ENCODE data around the gene ESYT2.
"Not testable (repeated sequence)": the region's sequence is repeated elsewhere in the genome, so short reads cannot be mapped to it uniquely, and the experiment has no call there.

Gene ESYT2, protein sequence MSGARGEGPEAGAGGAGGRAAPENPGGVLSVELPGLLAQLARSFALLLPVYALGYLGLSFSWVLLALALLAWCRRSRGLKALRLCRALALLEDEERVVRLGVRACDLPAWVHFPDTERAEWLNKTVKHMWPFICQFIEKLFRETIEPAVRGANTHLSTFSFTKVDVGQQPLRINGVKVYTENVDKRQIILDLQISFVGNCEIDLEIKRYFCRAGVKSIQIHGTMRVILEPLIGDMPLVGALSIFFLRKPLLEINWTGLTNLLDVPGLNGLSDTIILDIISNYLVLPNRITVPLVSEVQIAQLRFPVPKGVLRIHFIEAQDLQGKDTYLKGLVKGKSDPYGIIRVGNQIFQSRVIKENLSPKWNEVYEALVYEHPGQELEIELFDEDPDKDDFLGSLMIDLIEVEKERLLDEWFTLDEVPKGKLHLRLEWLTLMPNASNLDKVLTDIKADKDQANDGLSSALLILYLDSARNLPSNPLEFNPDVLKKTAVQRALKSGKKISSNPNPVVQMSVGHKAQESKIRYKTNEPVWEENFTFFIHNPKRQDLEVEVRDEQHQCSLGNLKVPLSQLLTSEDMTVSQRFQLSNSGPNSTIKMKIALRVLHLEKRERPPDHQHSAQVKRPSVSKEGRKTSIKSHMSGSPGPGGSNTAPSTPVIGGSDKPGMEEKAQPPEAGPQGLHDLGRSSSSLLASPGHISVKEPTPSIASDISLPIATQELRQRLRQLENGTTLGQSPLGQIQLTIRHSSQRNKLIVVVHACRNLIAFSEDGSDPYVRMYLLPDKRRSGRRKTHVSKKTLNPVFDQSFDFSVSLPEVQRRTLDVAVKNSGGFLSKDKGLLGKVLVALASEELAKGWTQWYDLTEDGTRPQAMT

DNA sequence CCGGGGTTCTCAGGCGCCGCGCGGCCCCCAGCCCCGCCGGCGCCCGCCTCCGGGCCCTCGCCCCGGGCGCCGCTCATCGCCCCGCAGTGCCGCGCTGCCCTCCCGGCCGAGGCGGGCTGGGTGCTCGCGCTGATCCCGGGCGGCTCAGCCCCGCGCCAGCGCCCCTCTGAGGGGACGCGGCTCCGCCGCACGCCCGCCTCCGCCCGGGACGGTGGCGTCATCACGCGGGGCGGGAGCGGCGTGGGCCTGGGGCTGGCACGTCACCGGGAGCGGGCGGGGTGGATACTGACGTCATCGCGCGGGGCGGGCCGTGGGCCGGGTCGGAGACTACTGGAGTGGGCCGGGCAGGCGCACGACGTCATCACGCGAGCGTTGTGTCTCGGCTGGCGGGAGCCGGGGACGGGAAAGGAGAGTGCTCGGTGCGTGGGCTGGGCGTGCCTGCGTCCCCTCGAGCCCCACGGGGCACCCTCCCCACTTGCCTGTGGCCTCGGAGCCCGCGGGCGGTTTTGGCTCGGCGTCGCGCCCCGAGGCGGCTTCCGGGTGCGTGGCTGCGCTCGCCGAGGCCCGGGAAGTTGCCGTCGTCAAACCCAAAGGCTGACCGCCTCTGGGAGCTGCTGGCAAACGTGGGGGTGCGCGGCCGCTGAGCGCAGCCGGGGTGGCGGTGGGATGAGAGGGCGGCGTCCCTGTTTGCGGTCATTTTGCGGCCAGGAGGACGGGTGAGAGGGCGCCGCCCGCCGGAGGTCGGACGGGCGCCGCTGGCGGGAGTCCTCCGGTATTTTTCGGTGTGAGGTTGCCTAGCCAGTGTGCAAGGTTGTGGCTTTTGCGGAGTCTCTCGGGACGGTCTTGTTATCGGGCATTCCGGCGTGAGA, at the start of gene ESYT2:
Gene ESYT2, minus strand, starts transcription at position 168 of the 869 bp plus-strand sequence. Its CDS starts 91 bp downstream, at position 77.
- peak; percentile 95 for DNase-seq (ENCODE audit: low read depth)

DNA sequence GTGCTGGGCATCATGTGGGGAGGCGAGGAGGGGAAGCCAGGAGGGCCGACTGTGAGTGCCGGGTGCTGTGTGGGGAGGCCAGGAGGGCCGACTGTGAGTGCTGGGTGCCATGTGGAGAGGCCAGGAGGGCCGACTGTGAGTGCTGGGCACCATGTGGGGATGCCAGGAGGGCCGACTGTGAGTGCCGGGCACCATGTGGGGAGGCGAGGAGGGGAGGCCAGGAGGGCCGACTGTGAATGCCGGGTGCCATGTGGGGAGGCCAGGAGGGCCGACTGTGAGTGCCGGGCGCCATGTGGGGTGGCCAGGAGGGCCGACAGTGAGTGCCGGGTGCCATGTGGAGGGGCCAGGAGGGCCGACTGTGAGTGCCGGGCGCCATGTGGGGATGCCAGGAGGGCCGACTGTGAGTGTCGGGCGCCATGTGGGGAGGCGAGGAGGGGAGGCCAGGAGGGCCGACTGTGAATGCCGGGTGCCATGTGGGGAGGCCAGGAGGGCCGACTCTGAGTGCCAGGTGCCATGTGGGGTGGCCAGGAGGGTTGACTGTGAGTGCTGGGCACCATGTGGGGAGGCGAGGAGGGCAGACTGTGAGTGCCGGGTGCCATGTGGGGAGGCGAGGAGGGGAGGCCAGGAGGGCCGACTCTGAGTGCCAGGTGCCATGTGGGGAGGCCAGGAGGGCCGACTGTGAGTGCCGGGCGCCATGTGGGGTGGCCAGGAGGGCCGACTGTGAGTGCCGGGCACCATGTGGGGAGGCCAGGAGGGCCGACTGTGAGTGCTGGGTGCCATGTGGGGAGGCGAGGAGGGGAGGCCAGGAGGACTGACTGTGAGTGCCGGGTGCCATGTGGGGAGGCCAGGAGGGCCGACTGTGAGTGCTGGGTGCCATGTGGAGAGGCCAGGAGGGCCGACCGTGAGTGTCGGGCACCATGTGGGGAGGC, 49.1 kb upstream of the ESYT2 start:
- not testable (repeated sequence) for DNase-seq (ENCODE audit: low read depth)

DNA sequence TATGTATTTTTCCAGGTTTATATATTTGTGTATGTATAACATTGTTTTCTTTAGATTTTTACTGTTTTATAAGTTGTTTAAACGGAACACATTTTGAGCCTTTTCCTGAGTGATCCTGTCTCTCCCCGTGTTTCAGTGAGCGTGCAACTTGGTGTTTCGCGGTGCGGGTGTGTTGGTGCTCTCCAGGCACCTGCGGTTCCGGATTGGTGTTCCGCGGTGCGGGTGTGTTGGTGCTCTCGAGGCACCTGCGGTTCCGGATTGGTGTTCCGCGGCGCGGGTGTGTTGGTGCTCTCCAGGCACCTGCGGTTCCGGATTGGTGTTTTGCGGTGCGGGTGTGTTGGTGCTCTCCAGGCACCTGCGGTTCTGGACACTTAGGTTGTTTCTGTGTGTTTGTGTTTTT, 47.7 kb upstream of the ESYT2 start:
- no peak for DNase-seq (ENCODE audit: low read depth)

DNA sequence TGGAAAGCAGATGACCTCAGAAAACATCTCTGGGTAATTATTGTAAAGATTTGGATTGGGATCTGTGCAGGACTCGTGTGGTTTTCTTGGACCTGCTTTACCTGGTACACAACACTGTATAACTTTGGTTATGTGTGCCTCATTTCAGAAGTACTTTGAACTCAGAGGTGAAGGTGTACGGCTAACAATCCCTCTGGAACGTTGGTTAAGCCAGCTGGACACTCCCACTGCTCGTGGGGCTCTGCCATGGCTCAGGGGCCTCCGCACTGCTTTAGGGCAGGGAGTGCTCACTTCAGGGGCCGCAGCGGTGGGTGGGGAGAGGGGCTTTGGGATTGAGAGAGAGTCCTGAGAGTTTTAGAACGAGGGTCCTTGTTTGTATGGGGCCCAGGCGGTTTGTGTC, 40.6 kb upstream of the ESYT2 start:
- DNase-seq (ENCODE audit: low read depth), result no peak

DNA sequence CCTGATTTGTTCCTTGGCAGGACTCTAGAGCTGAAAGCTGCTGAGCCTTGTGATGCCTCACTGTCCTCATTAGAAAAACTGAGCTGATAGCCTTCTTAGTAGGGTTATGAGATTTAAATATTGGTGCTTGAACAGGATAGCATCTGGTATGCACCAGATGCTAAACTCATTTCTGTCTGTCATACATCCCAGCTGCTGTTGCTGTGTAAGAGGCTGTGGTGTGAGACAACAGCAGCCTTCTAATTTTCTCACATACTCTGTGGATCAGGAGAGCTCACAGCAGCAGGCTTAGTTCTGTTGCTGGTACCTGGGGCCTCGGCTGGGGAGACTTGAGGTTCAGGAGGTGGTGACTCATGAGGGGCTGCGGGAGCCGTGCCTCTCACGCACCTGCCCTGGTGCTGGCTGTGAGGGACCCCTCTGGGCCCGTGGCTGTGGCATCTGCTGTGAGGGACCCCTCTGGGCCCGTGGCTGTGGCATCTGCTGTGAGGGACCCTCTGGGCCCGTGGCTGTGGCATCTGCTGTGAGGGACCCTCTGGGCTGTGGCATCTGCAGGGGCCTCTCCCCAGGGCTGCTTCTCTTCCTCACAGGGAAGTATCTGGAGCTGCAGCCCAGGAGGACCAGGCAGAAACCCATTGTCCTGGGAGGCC, 39.6 kb upstream of the ESYT2 start:
- peak; percentile 22 for DNase-seq (ENCODE audit: low read depth)

DNA sequence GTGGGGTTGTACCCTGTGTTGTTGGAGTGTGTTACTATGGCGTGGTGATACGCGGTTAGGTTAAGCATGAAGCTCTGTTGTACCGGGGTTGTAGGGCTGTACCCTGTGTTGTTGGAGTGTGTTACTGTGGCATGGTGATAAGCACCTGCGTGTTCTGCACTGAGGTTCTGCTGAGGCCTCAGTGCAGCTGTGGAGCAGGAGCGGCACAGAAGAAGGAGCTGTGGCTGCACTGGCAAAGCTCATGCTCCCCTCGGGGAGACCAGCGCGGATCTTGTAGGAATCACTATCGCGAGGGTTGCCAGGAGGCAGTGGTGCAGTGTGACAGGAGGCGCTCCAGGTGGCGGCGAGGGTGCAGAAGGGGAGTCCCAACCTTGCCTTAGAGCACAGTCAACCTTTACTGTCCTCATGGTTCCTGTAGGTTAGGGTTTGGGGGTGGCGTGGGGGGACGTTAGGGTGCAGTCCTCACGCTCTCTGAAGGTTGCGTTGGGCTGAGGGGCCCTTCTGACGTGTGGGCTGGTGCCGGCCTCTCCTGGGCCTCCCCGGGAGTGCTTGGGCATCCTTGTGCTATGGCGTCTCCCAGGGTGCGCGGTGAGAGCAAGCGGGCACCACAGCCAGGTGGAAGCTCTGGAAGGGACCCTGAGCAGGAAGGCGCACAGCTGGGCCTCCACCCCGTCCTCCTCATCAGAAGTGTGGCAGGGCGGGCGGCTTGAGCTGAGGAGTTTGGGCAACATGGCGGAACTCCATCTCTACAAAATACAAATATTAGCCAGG, 38.1 kb upstream of the ESYT2 start:
- DNase-seq (ENCODE audit: low read depth), result no peak

DNA sequence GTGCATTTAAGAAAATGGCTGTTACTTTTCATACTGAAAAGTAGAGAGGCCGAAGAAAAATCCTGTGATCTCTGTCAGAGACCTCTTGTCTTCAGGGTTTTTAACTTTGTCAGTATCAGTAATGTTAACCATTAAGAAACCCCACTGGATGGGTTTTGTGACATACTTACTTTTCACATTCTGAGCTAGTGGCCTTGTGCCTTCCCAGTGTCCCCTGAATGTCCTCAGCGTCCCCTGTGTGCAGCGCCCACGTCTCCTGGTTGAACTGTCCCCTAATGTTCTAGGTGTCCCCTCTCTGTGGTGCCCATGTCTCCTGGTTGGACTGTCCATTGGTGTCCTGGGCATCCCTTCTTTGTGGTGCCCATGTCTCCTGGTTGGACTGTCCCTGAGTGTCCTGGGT, 36.7 kb upstream of the ESYT2 start:
- no peak for DNase-seq (ENCODE audit: low read depth)

DNA sequence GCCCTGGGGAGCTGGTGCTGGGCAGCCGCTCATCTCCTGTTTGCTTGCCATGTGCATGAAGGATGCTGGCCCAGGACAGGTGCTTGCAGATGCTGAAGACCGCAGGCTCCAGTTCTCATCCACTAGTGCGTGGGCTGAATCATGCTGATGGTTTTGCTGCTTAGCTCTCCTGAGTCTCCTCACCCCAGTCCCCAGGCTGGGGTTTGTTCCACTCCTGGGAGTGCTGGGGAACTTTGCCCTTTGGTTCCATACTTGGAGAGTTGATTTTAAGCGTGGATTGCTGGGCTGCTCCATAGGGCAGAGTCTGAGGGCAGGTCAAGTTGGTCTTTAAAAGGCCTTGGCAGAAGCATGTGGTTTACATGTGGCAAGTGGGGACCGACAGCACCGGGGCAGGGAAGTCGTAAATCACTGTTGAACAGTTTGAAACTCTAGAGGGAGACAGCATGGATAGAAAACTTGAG, 36.2 kb upstream of the ESYT2 start:
- no peak for DNase-seq (ENCODE audit: low read depth)

DNA sequence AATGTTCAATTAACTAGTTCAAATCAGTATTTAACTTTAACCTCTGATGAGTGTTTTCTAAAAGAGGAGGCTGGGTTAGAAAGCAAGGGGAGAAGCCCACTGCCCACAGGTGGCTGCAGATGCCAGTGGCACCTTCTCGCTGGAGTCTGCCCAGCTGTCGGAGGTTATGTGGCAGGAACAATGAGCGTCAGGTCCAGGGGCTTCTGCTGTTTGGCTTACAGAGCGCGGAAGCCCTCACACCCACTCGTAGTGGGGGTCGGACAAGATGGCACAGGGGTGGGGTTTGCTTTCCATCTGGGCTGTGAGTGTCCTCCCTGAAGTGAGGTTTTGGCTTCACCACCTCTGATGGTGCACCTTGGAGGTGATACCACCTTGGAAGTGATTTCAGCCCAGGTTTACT, 35.5 kb upstream of the ESYT2 start:
- DNase-seq (ENCODE audit: low read depth), result no peak

DNA sequence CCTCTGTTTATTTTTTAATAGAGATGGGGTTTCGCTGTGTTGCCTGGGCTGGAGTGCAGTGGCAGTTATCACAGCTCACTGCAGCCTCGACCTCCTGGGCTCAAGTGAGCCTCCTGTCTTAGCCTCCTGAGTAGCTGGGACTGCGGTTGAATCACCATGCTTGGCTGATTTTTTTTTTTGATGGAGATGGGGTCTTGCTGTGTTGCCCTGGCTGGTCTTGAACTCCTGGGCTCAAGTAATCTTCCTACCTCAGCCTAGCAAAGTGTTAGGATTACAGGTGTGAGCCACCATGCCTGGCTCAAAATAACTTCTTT, 35.2 kb upstream of the ESYT2 start:
- no peak for DNase-seq (ENCODE audit: low read depth)

DNA sequence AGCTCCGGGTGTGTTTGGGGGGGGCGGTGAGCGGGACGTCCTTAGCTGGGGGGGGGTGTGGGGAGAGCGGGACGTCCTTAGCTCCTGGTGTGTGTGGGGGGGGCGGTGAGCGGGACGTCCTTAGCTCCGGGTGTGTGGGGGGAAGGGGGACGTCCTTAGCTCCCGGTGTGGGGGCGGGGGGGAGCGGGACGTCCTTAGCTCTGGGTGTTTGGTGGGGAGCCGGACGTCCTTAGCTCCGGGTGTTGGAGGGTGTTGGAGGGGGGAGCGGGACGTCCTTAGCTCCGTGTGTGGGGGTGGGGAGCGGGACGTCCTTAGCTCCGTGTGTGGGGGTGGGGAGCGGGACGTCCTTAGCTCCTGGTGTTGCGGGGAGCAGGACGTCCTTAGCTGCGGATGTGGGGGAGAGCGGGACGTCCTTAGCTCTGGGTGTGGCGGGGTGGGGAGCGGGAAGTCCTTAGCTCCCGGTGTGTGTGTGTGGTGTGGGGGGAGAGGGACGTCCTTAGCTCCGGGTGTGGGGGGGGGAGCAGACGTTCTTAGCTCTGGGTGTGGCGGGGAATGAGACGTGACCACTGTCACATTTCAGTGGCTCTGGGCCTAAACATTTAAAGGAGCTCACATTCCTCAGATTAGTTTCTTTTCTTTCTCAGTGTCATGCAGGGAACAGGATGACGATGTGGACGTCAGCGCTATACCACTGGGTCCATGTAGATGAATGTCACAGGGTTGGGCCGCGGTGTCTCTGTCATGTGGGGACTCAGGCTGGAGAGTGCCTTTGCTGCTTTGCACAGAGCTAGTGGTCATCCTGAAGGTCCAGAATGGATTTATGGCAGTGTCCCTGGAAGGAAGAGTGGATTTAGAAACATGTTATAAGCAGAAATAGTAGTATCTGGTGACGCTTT, 34.5 kb upstream of the ESYT2 start:
- DNase-seq (ENCODE audit: low read depth), result peak; percentile 21

DNA sequence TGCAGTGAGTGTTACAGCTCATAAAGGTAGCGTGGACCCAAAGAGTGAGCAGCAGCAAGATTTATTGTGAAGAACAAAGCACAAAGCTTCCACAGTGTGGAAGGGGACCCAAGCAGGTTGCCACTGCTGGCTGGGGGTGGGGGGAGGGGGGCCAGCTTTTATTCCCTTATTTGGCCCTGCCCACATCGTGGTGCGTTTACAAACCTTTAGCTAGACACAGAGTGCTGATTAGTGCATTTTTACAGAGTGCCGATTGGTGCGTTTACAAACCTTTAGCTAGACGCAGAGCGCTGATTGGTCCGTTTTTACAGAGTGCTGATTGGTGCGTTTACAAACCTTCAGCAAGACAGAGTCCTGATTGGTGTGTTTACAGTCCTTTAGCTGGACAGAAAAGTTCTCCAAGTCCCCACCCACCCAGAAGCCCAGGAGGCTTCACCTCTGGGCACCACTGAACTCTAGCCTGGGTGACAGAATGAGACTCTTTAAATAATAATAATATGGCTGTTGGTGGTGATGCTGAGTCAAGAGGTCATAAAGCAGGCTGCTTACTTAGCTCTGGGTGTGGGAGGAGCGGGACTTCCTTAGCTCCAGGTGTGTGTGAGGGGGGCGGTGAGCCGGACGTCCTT, 33.8 kb upstream of the ESYT2 start:
- peak; percentile 33 for DNase-seq (ENCODE audit: low read depth)

DNA sequence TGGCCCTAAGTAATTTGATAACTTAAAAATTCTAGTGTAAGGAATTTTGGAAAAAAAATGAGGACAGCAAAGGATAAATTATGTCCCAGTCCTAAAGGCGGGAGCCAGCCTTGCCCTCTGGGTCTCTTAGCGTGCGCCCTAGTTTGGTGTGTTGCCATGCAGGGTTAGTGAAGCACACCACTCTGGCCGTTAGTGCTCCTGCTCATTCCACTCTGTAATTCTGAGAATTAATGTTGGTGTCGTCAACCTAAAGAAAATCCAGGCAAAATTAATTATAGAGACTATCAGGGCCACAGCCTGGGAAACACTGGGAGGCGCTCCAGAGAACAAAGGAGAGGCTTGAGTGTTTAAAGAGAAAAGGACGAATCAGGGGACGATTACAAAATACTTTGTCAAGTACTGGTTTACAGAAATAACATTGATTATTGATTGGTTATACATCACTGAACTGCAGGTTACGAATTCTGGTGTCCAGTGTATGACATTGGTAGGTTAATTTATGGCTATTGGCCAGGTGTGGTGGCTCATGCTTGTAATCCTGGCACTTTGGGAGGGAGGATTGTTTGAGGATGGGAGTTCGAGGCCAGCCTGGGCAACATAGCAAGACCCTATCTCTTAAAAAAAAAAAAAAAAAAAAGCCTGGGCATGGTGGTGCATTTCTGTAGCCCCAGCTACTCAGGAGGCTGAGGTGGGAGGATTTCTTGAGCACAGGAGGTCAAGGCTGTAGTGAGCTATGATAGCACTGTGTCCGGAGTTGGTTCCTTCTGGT, 32.8 kb upstream of the ESYT2 start:
- no peak for DNase-seq (ENCODE audit: low read depth)

DNA sequence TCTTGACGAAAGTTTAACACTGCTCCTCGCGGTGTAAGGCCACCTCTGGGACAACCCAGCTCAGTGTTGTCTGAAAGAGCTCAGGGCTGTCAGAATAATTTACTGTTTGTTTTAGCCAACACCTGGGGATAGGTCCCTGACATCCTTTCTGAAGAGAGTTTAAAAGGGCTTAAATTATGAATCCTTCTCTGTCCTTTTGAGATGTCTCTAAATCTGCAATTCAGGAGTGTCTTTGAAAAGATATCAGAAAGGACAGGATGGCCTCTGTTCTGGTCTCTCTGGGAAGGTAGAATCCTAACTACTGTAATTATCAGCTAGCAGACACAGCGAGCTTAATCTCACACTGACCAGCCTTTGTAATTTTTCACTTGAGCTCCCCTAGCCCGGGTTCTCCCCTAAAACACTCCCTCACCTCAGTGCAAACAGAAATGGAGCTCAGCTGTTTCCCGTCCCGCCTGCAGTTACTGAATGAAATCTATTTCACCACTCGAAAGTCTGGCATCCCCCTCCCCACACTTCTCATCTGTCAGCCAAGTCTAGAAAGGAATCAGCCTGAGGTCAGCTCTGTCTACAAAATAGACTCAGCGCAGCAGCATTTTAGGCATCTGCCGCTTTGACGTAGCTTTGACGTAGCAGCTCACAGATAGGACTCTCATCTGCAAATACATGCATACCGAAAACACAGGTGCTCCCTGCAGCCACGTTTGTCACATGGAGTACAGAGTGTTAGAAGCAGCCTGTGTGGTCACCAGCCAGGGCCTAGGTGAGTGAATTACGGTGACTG, 31.9 kb upstream of the ESYT2 start:
- DNase-seq (ENCODE audit: low read depth), result no peak

DNA sequence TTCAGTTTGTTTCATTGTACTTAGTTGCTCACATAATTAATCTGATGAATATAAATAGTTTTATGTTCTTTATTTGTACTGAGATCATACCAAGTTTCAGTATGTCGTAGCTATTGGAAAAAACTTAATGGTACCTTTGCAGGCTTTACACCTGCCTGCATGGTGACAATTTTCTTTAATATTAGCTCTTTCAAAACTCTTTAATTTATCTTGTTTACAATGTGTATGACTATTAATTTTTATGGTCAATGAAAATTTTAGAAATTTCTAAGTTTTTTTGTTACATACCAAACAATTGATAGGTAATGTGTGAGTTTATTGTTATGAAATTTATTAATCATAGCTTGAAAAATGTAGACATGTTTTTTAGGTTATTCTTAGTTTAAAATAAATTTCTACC, 31.1 kb upstream of the ESYT2 start:
- DNase-seq (ENCODE audit: low read depth), result no peak

DNA sequence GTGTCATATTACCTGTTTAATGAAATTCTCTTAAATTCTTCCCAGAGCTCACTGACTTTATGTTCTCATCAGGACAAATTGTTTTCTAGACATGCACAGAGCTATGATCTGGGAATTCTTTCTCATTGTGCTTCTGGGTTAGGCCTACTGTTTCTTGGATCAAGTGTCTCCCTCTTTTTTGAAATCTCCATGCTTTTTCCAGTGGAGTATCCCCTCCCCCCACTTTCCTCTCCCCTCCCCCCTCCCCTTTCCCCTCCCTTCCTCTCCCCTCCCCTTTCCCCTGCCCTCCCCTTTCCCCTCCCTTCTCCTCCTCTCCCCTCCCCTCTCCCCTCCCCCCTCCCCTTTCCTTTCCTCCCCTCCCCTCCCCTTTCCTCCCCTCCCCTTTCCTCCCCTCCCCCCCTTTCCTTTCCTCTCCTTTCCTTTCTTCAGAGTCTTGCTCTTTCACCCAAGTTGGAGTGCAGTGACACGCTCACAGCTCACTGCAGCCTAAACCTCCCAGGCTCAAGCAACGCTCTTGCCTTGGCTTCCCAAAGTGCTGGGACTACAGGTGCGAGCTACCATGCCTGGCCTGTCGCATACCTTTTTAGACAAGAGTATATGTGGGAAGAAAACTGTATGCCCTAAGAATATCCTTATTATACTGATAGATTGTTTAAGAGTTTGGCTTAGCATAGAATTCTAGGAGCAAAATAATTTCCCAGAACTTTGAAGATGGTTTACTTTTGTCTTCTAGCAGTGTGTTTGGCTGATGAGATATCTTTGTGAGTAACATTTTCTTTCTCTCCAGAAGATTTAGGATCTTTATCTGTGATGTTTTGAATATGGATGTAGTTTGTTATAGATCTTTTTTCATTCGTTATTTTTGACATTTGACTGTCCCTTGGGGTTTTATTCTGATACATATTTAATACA, 29.5 kb upstream of the ESYT2 start:
- DNase-seq (ENCODE audit: low read depth), result peak; percentile 31
